Parathyroid adenoma (tissue), 2 donors: ENCODE results near the gene KIF22.
"Not testable (repeated sequence)": the region's sequence is repeated elsewhere in the genome, so short reads cannot be mapped to it uniquely, and the experiment has no call there.

ENCODE experiments used
- H2AFZ ChIP-seq: fragments of 300-600 bp; sonication (generic); one replicate; pipeline ENCODE4 v1.7.0; 2017; ENCODE audit warnings: antibody characterized with exemption, mild to moderate bottlenecking
- H3K27ac ChIP-seq: fragments of 300-600 bp; sonication (generic); one replicate; pipeline ENCODE4 v1.7.0; 2017
- H3K27me3 ChIP-seq: fragments of 300-600 bp; sonication (generic); one replicate; pipeline ENCODE4 v1.7.0; 2017; ENCODE audit warnings: low read length; ENCODE audit not compliant: control insufficient read depth, insufficient read depth
- H3K36me3 ChIP-seq: fragments of 300-600 bp; sonication (generic); one replicate; pipeline ENCODE4 v1.7.0; 2017; ENCODE audit warnings: low read length; ENCODE audit not compliant: control insufficient read depth, insufficient read depth
- H3K4me1 ChIP-seq: fragments of 300-600 bp; sonication (generic); one replicate; pipeline ENCODE4 v1.7.0; 2017; ENCODE audit warnings: control low read depth
- H3K4me2 ChIP-seq: fragments of 300-600 bp; sonication (generic); one replicate; pipeline ENCODE4 v1.7.0; 2017; ENCODE audit warnings: low read length
- H3K4me3 ChIP-seq: fragments of 300-600 bp; sonication (generic); one replicate; pipeline ENCODE4 v1.7.0; 2017; ENCODE audit warnings: low read depth, low read length
- H3K79me2 ChIP-seq: fragments of 300-600 bp; sonication (generic); one replicate; pipeline ENCODE4 v1.7.0; 2017; ENCODE audit warnings: control low read depth
- H3K9ac ChIP-seq: fragments of 300-600 bp; sonication (generic); one replicate; pipeline ENCODE4 v1.7.0; 2017; ENCODE audit warnings: mild to moderate bottlenecking
- H3K9me3 ChIP-seq: fragments of 300-600 bp; sonication (generic); one replicate; pipeline ENCODE4 v1.7.0; 2017; ENCODE audit warnings: low read length; ENCODE audit not compliant: control insufficient read depth
- TF ChIP-seq, protein P1 (sequence below): fragments of 300-600 bp; sonication (generic); IDR thresholded peaks from one replicate; pipeline ENCODE4 v1.7.0; 2017; ENCODE audit warnings: antibody characterized with exemption, mild to moderate bottlenecking
- donor health status: primary hyperparathyroidism.

Gene KIF22

GRCh38 chr16:29789775-29790182 is 772 bp upstream of the KIF22 start:
- Histone ChIP-seq H3K4me1 (peaks cover 36% of the 10 kb centered on the region), H3K27me3 (no peaks in the 10 kb centered on the region), H3K79me2 (peaks cover 39% of the 10 kb centered on the region), H3K9ac (peak overlapping the region; percentile 81), H3K27ac (peak overlapping the region; percentile 96), H3K4me2 (peak overlapping the region; percentile 90), H3K9me3 (no peaks in the 10 kb centered on the region), H3K36me3 (no peaks in the 10 kb centered on the region), H2AFZ (peak overlapping the region; percentile 96), H3K4me3 (peak overlapping the region; percentile 72)
- TF ChIP-seq, protein P1, sequence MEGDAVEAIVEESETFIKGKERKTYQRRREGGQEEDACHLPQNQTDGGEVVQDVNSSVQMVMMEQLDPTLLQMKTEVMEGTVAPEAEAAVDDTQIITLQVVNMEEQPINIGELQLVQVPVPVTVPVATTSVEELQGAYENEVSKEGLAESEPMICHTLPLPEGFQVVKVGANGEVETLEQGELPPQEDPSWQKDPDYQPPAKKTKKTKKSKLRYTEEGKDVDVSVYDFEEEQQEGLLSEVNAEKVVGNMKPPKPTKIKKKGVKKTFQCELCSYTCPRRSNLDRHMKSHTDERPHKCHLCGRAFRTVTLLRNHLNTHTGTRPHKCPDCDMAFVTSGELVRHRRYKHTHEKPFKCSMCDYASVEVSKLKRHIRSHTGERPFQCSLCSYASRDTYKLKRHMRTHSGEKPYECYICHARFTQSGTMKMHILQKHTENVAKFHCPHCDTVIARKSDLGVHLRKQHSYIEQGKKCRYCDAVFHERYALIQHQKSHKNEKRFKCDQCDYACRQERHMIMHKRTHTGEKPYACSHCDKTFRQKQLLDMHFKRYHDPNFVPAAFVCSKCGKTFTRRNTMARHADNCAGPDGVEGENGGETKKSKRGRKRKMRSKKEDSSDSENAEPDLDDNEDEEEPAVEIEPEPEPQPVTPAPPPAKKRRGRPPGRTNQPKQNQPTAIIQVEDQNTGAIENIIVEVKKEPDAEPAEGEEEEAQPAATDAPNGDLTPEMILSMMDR: no peak

GRCh38 chr16:29790949-29791844 is 646 bp downstream of the KIF22 start:
- Histone ChIP-seq H3K4me1 (peaks cover 30% of the 10 kb centered on the region), H3K9me3 (no peaks in the 10 kb centered on the region), H3K9ac (peak overlapping the region; percentile 25), H3K27ac (peak overlapping the region; percentile 96), H2AFZ (peak overlapping the region; percentile 96), H3K4me3 (peak overlapping the region; percentile 72), H3K79me2 (peaks cover 44% of the 10 kb centered on the region), H3K4me2 (peak overlapping the region; percentile 72), H3K36me3 (no peaks in the 10 kb centered on the region), H3K27me3 (no peaks in the 10 kb centered on the region)
- TF ChIP-seq, protein P1: no peak

- H3K27me3 ChIP-seq: no peaks in the 10 kb centered on the region
- no peaks in the 10 kb centered on the region for H3K36me3 ChIP-seq
- TF ChIP-seq, protein P1: no peak
- H3K79me2 ChIP-seq: peaks cover 44% of the 10 kb centered on the region
- no peak overlapping the region for H3K9ac ChIP-seq
- no peaks in the 10 kb centered on the region for H3K9me3 ChIP-seq
- H3K4me3 ChIP-seq: peak overlapping the region; percentile 72
- H2AFZ ChIP-seq: no peak overlapping the region
- peak overlapping the region; percentile 72 for H3K4me2 ChIP-seq
- H3K4me1 ChIP-seq: peaks cover 30% of the 10 kb centered on the region
- H3K27ac ChIP-seq: no peak overlapping the region
Observed at GRCh38 chr16:29791845-29792807, 1.6 kb downstream of the KIF22 start.

- H3K4me2 ChIP-seq, H3K27ac ChIP-seq, H3K9me3 ChIP-seq, H3K9ac ChIP-seq, H2AFZ ChIP-seq, H3K27me3 ChIP-seq, H3K4me3 ChIP-seq, H3K36me3 ChIP-seq: not testable (repeated sequence)
- peaks cover 44% of the 10 kb centered on the region for H3K79me2 ChIP-seq
- peaks cover 24% of the 10 kb centered on the region for H3K4me1 ChIP-seq
Observed at GRCh38 chr16:29793153-29793552, 2.6 kb downstream of the KIF22 start.

DNA sequence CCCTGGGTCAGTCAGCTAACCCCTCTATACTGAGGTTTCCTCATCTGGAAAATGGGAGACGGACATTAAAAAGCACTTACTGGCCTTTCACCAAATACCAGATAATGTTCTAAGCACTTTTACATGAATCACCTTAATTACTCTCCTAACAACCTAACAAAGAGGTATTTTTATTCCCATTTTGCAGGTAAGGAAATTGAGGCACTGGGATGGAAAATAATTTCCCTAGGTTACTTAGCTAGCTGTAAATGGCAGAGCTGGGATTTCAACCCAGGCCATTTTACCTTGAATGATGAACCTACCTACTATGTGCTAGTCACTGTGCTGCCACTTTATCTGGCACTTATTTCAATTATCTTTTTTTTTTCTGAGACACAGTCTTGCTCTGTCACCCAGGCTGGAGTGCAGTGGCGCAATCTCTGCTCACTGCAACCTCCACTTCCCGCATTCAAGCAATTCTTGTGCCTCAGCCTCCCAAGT is 3.7 kb downstream of the KIF22 start:
- H3K36me3 ChIP-seq: no peaks in the 10 kb centered on the region
- peaks cover 19% of the 10 kb centered on the region for H3K4me1 ChIP-seq
- no peak overlapping the region for H3K9ac ChIP-seq
- H2AFZ ChIP-seq: no peak overlapping the region
- peaks cover 44% of the 10 kb centered on the region for H3K79me2 ChIP-seq
- H3K4me3 ChIP-seq: no peak overlapping the region
- H3K27me3 ChIP-seq: no peaks in the 10 kb centered on the region
- H3K27ac ChIP-seq: no peak overlapping the region
- no peaks in the 10 kb centered on the region for H3K9me3 ChIP-seq
- H3K4me2 ChIP-seq: no peak overlapping the region
- TF ChIP-seq, protein P1: no peak
